DND-41 (cell line): Measurements from ENCODE around the gene MARK2.

Source experiments
- EZH2 ChIP-seq: IDR thresholded peaks from 3 replicates; pipeline ENCODE4 v1.6.1; 2012; ENCODE audit warnings: borderline replicate concordance, low read depth, mild to moderate bottlenecking, moderate library complexity, low read length, inconsistent platforms; ENCODE audit not compliant: severe bottlenecking
- TF ChIP-seq, protein P1 (sequence below): IDR thresholded peaks from 2 replicates; pipeline ENCODE4 v1.5.1; 2012; ENCODE audit warnings: borderline replicate concordance, low read length, moderate library complexity, mild to moderate bottlenecking; ENCODE audit not compliant: poor library complexity, severe bottlenecking; ENCODE audit errors: extremely low read depth

DNA sequence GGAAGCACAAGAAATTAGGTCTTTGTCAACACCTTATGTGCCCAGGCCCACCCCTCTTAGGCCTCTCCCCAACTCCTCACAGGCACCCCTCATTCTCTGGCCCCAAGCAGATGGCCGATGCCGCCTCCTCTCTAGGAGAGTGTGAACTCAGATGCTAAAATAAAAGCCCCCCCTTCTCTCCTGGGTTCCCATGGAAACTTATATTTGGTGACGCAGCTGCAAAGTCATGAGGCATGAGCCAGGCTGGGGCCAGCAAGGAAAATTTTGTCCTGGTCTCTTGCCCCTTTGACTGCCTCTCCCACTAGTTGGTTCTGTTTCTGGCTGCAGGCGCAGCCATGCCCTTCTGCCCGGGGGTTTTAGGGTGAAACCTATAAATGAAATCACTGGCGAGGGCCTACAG lies 66.3 kb downstream of the MARK2 start:
- TF ChIP-seq, protein P1, sequence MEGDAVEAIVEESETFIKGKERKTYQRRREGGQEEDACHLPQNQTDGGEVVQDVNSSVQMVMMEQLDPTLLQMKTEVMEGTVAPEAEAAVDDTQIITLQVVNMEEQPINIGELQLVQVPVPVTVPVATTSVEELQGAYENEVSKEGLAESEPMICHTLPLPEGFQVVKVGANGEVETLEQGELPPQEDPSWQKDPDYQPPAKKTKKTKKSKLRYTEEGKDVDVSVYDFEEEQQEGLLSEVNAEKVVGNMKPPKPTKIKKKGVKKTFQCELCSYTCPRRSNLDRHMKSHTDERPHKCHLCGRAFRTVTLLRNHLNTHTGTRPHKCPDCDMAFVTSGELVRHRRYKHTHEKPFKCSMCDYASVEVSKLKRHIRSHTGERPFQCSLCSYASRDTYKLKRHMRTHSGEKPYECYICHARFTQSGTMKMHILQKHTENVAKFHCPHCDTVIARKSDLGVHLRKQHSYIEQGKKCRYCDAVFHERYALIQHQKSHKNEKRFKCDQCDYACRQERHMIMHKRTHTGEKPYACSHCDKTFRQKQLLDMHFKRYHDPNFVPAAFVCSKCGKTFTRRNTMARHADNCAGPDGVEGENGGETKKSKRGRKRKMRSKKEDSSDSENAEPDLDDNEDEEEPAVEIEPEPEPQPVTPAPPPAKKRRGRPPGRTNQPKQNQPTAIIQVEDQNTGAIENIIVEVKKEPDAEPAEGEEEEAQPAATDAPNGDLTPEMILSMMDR, result no peak
- no peak for TF ChIP-seq EZH2
